GM23338 (cell line): ENCODE measurements around the gene SERAC1. TPM values are rescaled to one million over a fixed set of nuclear protein-coding genes. Genes with fewer than 3 reads are reported as not detected.

ENCODE experiments used
- ATAC-seq: fragments of 200-7000 bp; cut with Tn5 transposase; 3 replicates; pipeline ENCODE4 v1.9.1; 2020
- DNase-seq: peaks from one replicate; pipeline ENCODE4 v3.0.0-alpha.2; 2015; ENCODE audit warnings: low spot score
- H2AFZ ChIP-seq: fragments of 200-600 bp; sonication (generic); 2 replicates; pipeline ENCODE4 v1.8.0; 2016; ENCODE audit warnings: antibody characterized with exemption, mild to moderate bottlenecking, moderate library complexity
- H3F3A ChIP-seq: fragments of 200-600 bp; sonication (generic); replicated peaks from 2 replicates; pipeline ENCODE4 v1.8.0; 2017; ENCODE audit warnings: antibody characterized with exemption, mixed run types, low read depth
- H3K27ac ChIP-seq: fragments of 200-600 bp; sonication (generic); 2 replicates; pipeline ENCODE4 v1.6.1; 2016; ENCODE audit warnings: low read depth
- H3K27me3 ChIP-seq: fragments of 200-600 bp; sonication (generic); 2 replicates; pipeline ENCODE4 v1.8.0; 2016; ENCODE audit warnings: mild to moderate bottlenecking, mixed run types, moderate library complexity; ENCODE audit not compliant: insufficient read depth
- H3K36me3 ChIP-seq: fragments of 200-600 bp; sonication (generic); 2 replicates; pipeline ENCODE4 v1.8.0; 2016; ENCODE audit warnings: mild to moderate bottlenecking; ENCODE audit not compliant: insufficient read depth
- H3K4me1 ChIP-seq: fragments of 200-600 bp; sonication (generic); 2 replicates; pipeline ENCODE4 v1.8.0; 2016; ENCODE audit warnings: mild to moderate bottlenecking, moderate library complexity; ENCODE audit not compliant: insufficient read depth
- H3K4me2 ChIP-seq: fragments of 200-600 bp; sonication (generic); 2 replicates; pipeline ENCODE4 v1.7.1; 2017; ENCODE audit warnings: mixed run types
- H3K4me3 ChIP-seq: fragments of 200-600 bp; sonication (generic); 2 replicates; pipeline ENCODE4 v1.6.1; 2016; ENCODE audit warnings: mixed run types
- H3K79me2 ChIP-seq: fragments of 200-600 bp; sonication (generic); replicated peaks from 2 replicates; pipeline ENCODE4 v1.8.0; 2017; ENCODE audit warnings: mild to moderate bottlenecking; ENCODE audit not compliant: insufficient read depth
- H3K9me2 ChIP-seq: fragments of 200-600 bp; sonication (generic); 2 replicates; pipeline ENCODE4 v1.8.0; 2017; ENCODE audit not compliant: insufficient read depth
- H4K20me1 ChIP-seq: fragments of 200-600 bp; sonication (generic); replicated peaks from 2 replicates; pipeline ENCODE4 v1.8.0; 2017; ENCODE audit warnings: mild to moderate bottlenecking; ENCODE audit not compliant: insufficient read depth
- H3K27ac Mint-ChIP-seq: 2 replicates; pipeline ENCODE4 v1.8.0; 2020; ENCODE audit warnings: inconsistent platforms, mild to moderate bottlenecking, moderate library complexity, mixed read lengths
- H3K27me3 Mint-ChIP-seq: 3 replicates; pipeline ENCODE4 v1.8.0; 2022; ENCODE audit warnings: low read depth, mild to moderate bottlenecking, moderate library complexity, mixed read lengths, inconsistent platforms; ENCODE audit not compliant: insufficient read depth, poor library complexity
- H3K36me3 Mint-ChIP-seq: 3 replicates; pipeline ENCODE4 v1.8.0; 2021; ENCODE audit warnings: low read depth, mild to moderate bottlenecking, inconsistent platforms, moderate library complexity, mixed read lengths
- H3K4me1 Mint-ChIP-seq: 3 replicates; pipeline ENCODE4 v1.8.0; 2020; ENCODE audit warnings: mild to moderate bottlenecking, inconsistent platforms, mixed read lengths
- H3K4me3 Mint-ChIP-seq: 3 replicates; pipeline ENCODE4 v1.8.0; 2021; ENCODE audit warnings: moderate library complexity, mild to moderate bottlenecking, inconsistent platforms, mixed read lengths
- H3K9me3 Mint-ChIP-seq: 3 replicates; pipeline ENCODE4 v1.8.0; 2020; ENCODE audit warnings: moderate library complexity, mild to moderate bottlenecking, inconsistent platforms, mixed read lengths
- CREB1 ChIP-seq: fragments of 250-450 bp; sonication (Bioruptor Pico); IDR thresholded peaks from 2 replicates; pipeline ENCODE4 v1.5.0; 2020; ENCODE audit warnings: low read depth, mild to moderate bottlenecking, moderate library complexity
- EZH2phosphoT487 ChIP-seq: fragments of 200-600 bp; sonication (generic); IDR thresholded peaks from one replicate; pipeline ENCODE4 v1.8.1; 2018; ENCODE audit warnings: antibody characterized with exemption; ENCODE audit not compliant: unreplicated experiment
- JUNB ChIP-seq: IDR thresholded peaks from one replicate; pipeline ENCODE4 v1.6.1; 2016; ENCODE audit warnings: antibody characterized with exemption; ENCODE audit not compliant: unreplicated experiment
- NANOG ChIP-seq: IDR thresholded peaks from 2 replicates; pipeline ENCODE4 v1.6.1; 2016; ENCODE audit warnings: antibody characterized with exemption, borderline replicate concordance
- STAT1 ChIP-seq: IDR thresholded peaks from one replicate; pipeline ENCODE4 v1.6.1; 2016; ENCODE audit warnings: antibody characterized with exemption; ENCODE audit not compliant: unreplicated experiment
- ZNF114 ChIP-seq: fragments of 250-450 bp; sonication (Bioruptor Pico); IDR thresholded peaks from 2 replicates; pipeline ENCODE4 v1.5.0; 2020; ENCODE audit warnings: mild to moderate bottlenecking, moderate library complexity
- ZNF331 ChIP-seq: fragments of 250-450 bp; sonication (Bioruptor Pico); IDR thresholded peaks from 2 replicates; pipeline ENCODE4 v1.5.0; 2020; ENCODE audit warnings: low read depth, mild to moderate bottlenecking, moderate library complexity
- polyA plus RNA-seq: library from polyadenylated mRNA; unstranded; fragments of >200 nt; fragmentation: Nextera tagmentation; extraction: Ambion mirVana; gene quantifications from 2 replicates; pipeline ENCODE4 v1.2.1, GENCODE V29; 2016
- total RNA-seq: library from RNA; depleted of rRNA; stranded (reverse); fragments of >200 nt; shearing (Covaris generic); gene quantifications from 2 replicates; pipeline ENCODE4 v1.2.3, GENCODE V29; 2014
- TF ChIP-seq, protein P1 (sequence below), 2 experiments: fragments of 200-600 bp in 1 of 2; sonication (generic) in 1 of 2; conservative IDR thresholded peaks; 2 replicates each; pipeline versions ENCODE4 v1.5.1 to v1.6.1; 2016 to 2017; ENCODE audit warnings: antibody characterized with exemption in 2 of 2, low read depth in 2 of 2, mild to moderate bottlenecking in 2 of 2, moderate library complexity in 1 of 2
- TF ChIP-seq, protein P2 (sequence below): IDR thresholded peaks from one replicate; pipeline ENCODE4 v1.6.1; 2018; ENCODE audit warnings: antibody characterized with exemption; ENCODE audit not compliant: unreplicated experiment

The SERAC1 gene
- total and polyA plus RNA-seq, 2 experiments from 2014 or later: 5.1 to 8.4 TPM

DNA sequence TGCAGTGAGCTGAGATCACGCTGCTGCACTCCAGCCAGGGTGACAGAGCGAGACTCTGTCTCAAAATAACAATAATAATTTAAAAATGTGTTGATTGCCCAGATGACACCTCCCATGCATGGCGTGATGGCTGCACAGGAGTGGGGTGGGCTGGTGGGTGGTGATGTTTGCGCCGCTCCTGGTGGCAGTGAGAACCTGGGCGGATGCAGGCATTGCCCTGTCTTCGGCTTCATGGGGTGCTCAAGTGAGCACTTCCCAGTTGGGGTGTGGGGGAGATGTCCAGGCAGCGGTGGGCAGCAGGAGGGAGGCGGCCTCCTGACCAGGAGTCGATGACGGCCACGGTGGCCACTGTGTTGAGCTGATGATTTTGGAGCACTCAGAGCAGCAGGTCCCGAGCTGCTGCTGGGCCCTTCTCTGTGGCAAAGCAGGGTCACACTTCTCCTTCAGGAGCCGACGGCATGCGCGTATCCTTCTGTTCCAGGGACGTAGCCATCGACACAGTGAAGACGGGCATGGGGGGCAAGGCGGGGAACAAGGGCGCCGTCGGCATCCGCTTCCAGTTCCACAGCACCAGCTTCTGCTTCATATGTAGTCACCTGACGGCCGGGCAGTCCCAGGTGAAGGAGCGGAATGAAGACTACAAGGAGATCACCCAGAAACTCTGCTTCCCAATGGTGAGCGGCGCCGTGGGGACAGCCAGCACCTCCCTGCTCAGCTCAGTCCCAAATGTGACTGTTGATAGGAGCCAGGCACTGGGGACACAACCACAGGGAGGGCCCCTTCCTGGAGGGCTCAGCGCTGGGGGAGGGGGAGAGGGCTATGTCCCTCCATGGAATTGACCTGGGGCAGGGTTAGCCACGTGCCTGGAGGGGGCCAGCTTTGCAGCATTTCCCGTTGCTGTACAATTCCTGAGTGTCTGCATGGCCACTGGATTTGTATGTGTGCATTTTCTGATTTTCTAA lies 96.7 kb downstream of the SERAC1 start:
- H3K27ac ChIP-seq: no peak overlapping the region
- H2AFZ ChIP-seq: no peak overlapping the region
- no peaks in the 10 kb centered on the region for H3K79me2 ChIP-seq
- no peaks in the 10 kb centered on the region for H3K4me1 ChIP-seq
- ATAC-seq (peak; percentile 10; the same call in 1 of the 3 replicates), DNase-seq (no peak)
- no peak overlapping the region for H3K4me3 ChIP-seq
- H4K20me1 ChIP-seq: no peaks in the 10 kb centered on the region
- H3F3A ChIP-seq: no peaks in the 10 kb centered on the region
- Mint-ChIP-seq H3K4me3 (no peak overlapping the region), H3K27ac (no peak overlapping the region), H3K36me3 (peaks cover 17% of the 10 kb centered on the region), H3K4me1 (peaks cover 16% of the 10 kb centered on the region; the same call in 2 of the 3 replicates), H3K9me3 (no peaks in the 10 kb centered on the region), H3K27me3 (peaks cover 7% of the 10 kb centered on the region)
- no peaks in the 10 kb centered on the region for H3K36me3 ChIP-seq
- H3K9me2 ChIP-seq: no peaks in the 10 kb centered on the region
- TF ChIP-seq, protein P1, sequence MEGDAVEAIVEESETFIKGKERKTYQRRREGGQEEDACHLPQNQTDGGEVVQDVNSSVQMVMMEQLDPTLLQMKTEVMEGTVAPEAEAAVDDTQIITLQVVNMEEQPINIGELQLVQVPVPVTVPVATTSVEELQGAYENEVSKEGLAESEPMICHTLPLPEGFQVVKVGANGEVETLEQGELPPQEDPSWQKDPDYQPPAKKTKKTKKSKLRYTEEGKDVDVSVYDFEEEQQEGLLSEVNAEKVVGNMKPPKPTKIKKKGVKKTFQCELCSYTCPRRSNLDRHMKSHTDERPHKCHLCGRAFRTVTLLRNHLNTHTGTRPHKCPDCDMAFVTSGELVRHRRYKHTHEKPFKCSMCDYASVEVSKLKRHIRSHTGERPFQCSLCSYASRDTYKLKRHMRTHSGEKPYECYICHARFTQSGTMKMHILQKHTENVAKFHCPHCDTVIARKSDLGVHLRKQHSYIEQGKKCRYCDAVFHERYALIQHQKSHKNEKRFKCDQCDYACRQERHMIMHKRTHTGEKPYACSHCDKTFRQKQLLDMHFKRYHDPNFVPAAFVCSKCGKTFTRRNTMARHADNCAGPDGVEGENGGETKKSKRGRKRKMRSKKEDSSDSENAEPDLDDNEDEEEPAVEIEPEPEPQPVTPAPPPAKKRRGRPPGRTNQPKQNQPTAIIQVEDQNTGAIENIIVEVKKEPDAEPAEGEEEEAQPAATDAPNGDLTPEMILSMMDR (conservative IDR thresholded peaks at IDR 0.05; ENCODE audit: low read depth in 2 of 2): no peak
- TF ChIP-seq, protein P2, sequence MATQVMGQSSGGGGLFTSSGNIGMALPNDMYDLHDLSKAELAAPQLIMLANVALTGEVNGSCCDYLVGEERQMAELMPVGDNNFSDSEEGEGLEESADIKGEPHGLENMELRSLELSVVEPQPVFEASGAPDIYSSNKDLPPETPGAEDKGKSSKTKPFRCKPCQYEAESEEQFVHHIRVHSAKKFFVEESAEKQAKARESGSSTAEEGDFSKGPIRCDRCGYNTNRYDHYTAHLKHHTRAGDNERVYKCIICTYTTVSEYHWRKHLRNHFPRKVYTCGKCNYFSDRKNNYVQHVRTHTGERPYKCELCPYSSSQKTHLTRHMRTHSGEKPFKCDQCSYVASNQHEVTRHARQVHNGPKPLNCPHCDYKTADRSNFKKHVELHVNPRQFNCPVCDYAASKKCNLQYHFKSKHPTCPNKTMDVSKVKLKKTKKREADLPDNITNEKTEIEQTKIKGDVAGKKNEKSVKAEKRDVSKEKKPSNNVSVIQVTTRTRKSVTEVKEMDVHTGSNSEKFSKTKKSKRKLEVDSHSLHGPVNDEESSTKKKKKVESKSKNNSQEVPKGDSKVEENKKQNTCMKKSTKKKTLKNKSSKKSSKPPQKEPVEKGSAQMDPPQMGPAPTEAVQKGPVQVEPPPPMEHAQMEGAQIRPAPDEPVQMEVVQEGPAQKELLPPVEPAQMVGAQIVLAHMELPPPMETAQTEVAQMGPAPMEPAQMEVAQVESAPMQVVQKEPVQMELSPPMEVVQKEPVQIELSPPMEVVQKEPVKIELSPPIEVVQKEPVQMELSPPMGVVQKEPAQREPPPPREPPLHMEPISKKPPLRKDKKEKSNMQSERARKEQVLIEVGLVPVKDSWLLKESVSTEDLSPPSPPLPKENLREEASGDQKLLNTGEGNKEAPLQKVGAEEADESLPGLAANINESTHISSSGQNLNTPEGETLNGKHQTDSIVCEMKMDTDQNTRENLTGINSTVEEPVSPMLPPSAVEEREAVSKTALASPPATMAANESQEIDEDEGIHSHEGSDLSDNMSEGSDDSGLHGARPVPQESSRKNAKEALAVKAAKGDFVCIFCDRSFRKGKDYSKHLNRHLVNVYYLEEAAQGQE: no peak
- TF ChIP-seq EZH2phosphoT487: no peak
- no peaks in the 10 kb centered on the region for H3K27me3 ChIP-seq
- no peak overlapping the region for H3K4me2 ChIP-seq

DNA sequence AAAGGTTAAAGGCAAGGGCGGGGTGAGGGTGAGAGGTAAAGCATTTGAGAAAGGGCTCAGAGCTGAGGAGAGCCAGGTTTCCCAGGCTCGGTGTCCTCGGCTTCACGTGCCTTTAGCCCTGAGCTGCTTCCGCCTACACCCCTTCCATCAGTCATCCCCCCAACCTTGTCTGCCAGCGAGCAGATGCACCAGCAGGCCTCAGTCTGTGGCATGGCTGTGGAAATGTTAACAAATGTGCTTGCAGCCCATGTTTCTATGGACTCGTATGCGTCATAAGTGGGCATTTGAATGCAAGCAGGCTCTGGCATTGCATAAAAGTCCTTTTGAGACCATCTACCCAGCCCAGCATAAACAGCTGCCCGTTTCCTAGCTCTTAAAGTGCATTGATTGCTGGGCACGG lies 97.5 kb downstream of the SERAC1 start:
- Mint-ChIP-seq H3K27me3 (peaks cover 7% of the 10 kb centered on the region), H3K27ac (no peak overlapping the region), H3K4me1 (peaks cover 16% of the 10 kb centered on the region; the same call in 2 of the 3 replicates), H3K4me3 (no peak overlapping the region), H3K9me3 (no peaks in the 10 kb centered on the region), H3K36me3 (peaks cover 16% of the 10 kb centered on the region)
- H3K4me3 ChIP-seq: no peak overlapping the region
- no peaks in the 10 kb centered on the region for H4K20me1 ChIP-seq
- no peak overlapping the region for H3K27ac ChIP-seq
- no peaks in the 10 kb centered on the region for H3K36me3 ChIP-seq
- no peaks in the 10 kb centered on the region for H3K9me2 ChIP-seq
- H3K4me1 ChIP-seq: no peaks in the 10 kb centered on the region
- H3K79me2 ChIP-seq: no peaks in the 10 kb centered on the region
- no peak for ATAC-seq
- no peaks in the 10 kb centered on the region for H3F3A ChIP-seq
- no peaks in the 10 kb centered on the region for H3K27me3 ChIP-seq
- H2AFZ ChIP-seq: no peak overlapping the region
- H3K4me2 ChIP-seq: no peak overlapping the region
- no peak for DNase-seq
- TF ChIP-seq, protein P2: no peak
- TF ChIP-seq CREB1 (CRISPR knock-in tag) (no peak), JUNB (no peak), ZNF114 (CRISPR knock-in tag) (no peak), ZNF331 (no peak), STAT1 (no peak), NANOG (no peak)
- TF ChIP-seq, protein P1 (conservative IDR thresholded peaks at IDR 0.05; ENCODE audit: low read depth in 2 of 2): no peak
